GM19455 (cell line): ENCODE measurements around the gene NCOA3.
"Not testable (repeated sequence)": the region's sequence is repeated elsewhere in the genome, so short reads cannot be mapped to it uniquely, and the experiment has no call there.

ENCODE experiments used
- ATAC-seq: cut with Tn5 transposase; IDR thresholded peaks from one replicate; pipeline ENCODE4 v1.9.1; 2021; ENCODE audit not compliant: unreplicated experiment

The NCOA3 gene

DNA sequence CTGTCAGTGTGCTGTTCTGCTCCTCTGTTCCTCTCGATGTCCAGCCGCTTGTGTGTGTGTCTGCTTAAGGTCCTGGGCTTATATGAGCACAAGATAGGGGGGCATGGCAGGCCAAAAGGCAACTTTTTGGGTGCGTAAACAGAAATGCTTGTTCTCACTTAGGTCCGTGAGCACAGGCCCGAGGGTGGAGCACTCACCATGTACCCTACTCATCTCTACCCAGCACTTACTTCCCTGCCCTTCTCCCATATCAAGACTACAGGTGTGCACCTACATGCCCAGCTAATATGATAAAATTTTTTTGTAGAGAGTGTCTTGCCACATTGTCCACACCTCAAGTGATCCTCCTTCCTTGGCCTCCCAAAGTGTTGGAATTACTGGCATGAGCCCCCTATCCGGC, 34.3 kb downstream of the NCOA3 start:
- no peak for ATAC-seq

DNA sequence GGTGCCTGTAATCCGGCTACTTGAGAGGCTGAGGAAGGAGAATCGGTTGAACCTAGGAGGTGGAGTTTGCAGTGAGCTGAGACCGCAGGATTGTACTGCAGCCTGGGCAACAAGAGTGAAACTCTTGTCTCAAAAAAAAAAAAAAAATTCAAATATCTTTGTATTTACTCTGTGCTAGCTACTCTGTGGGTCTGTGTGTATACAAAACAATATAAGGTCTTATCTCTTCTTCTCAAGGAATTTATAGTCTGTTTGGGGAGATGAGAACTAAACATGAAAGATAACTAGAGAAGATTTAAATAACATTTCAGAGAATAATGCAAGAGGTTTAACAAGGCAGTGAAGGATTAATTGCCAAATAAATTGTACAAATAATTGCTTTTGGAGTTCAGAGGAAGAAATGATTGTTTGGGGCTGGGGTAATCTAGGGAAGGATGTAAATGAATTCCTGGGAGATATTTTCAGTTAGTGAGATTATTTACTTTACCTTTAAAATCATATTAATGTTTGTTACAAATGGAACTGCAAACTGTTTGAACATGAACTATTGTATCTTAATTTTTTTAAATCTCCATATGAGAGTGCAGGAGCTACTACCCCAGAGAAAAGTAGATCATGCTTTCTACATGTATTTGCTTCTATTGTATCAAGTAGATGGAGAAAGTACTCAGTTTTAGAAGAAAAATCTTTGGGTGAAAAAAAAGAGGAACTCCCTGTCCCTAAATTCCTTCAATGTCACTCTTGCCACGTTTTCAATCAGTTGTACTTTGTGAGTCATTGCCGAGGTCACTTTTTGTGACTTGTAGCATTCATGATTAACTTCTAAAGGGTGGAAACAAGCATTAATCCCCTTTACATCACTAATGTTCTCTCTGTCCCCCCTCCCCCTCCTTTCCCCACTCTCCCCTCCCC, 39.0 kb downstream of the NCOA3 start:
- ATAC-seq, result no peak

DNA sequence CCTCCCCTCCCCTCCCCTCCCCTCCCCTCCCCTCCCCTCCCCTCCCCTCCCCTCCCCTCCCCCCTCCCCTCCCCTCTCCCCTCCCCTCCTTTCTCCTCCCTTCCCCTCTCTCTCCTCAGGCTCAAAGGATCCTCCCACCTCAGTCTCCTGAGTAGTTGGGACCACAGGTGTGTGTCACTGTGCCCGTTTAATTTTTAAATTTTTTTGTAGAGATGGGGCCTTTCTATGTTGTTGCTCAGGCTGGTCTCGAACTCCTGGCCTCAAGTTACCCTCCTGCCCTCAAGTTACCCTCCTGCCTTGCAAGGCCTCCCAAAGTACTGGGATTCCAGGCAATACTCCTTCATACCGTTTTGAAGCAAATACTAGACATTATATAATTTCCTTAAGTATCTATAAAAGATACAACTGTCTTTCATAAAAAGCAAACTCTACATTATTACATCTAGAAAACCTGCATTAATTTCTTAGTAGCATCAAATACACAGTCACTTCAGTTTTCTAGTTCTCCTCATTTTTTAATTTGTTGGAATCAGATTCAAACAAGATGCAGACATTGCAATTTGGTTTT, 39.8 kb downstream of the NCOA3 start:
- ATAC-seq, result no peak

GRCh38 chr20:47543006-47543431, 41.3 kb downstream of the NCOA3 start:
- no peak for ATAC-seq

GRCh38 chr20:47544240-47544639, 42.6 kb downstream of the NCOA3 start:
- ATAC-seq, result no peak

DNA sequence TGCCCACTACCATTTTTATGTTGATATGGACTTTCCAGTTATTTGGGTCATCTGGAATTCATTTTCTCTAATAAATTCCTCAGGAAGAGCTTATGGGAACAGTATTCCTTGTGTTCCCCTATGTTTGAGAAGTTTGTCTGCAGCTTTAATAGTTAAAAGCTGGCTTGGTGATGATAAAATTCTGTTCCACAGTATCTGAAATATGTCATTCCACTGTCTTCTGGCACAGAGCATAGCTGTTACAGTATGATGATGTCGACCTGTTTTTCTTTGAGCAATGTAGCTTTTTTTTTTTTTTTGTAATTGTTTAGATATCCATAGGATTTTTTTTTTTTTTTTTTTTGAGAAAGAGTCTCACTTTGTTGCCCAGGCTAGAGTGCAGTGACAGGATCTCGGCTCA, 43.2 kb downstream of the NCOA3 start:
- no peak for ATAC-seq

DNA sequence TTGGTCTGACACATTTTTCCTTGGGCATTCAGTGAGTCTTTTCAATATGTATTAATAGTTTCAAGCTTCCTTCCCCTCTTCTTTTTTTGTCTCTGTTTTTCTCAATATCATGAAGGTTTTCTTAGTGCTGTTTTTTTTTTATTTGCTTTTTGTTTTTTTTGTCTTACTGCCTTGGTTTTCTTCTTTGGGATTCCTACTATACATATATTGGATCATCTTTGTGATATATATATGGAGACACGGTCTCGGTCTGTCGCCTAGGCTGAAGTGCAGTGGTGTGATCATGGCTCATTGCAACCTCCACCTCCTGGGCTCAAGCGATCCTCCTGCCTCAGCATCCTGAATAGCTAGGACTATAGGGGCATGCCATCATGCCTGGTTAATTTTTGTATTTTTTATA, 43.8 kb downstream of the NCOA3 start:
- no peak for ATAC-seq

DNA sequence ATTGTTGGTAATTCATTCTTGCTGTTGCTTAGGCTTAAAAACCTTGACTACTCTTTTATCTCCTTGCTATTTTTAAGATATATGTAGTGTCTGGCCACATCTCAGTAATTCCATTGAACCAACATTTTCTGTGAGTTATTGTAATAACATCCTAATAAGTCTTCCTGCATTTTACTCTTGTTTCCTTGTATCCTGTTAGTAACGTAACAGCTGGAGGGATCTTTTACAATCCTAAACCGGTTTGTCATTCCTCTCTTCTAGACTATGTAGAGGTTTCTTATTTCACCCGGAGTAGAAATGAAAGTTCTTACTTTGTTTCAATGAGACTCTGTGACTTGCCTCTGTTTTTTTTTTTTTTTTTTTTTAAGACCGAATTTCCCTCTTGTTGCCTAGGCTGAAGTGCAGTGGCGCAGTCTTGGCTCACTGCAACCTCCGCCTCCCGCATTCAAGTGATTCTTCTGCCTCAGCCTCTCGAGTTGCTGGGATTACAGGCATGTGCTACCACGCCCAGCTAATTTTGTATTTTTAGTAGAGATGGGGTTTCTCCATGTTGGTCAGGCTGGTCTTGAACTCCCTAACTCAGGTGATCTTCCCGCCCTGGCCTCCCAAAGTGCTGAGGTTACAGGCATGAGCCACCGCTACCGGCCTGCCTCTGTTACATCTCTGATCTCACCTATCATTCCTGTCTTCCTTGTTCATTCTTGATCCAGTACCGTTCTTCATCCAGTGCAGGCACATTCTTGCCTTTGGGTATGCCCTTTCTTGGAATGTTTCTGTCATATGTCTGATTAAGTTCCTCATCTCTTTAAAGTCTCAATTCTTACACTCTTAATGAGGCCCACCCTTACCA, 44.7 kb downstream of the NCOA3 start:
- ATAC-seq, result no peak

GRCh38 chr20:47547034-47547387, 45.3 kb downstream of the NCOA3 start:
- ATAC-seq, result no peak

DNA sequence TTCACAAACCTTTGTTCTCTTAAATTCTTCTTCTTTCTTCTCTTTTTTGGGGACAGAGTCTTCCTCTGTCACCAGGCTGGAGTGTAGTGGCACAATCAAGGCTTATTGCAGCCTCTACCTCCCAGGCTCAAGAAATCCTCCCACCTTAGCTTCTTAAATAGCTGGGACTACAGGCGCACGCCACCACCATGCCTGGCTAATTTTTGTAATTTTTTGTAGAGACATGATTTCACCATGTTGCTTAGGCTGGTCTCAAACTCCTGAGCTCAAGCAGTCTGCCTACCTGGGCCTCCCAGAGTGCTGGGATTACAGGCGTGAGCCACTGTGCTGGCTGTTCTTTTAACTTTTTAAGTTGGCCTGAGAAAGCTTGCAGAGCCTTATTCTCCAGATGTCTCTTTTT, 48.0 kb downstream of the NCOA3 start:
- no peak for ATAC-seq

- no peak for ATAC-seq
These were observed 49.5 kb downstream of the NCOA3 start for GRCh38 chr20:47551222-47551621.

DNA sequence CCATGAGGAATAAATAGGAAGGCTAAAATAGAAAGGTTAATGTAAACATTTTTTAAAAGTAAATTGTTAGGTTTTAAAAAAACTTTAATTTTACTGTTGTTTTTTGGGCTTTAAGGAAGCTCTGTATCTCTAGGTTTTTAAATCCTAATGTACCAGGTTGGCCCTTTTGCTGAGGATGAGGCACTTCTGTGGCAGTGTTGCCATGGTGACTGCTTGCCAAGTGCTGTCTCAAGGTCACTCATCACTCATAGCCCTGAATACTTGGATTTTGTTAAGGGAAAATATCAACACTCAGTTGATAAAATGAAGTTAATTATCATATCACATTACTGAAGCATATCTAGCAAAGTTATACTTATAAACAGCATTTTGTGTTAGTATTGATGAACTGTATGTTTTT, 50.2 kb downstream of the NCOA3 start:
- no peak for ATAC-seq

- no peak for ATAC-seq
These were observed 51.3 kb downstream of the NCOA3 start for GRCh38 chr20:47552996-47553395.

GRCh38 chr20:47553594-47554235, 52.0 kb downstream of the NCOA3 start:
- not testable (repeated sequence) for ATAC-seq

DNA sequence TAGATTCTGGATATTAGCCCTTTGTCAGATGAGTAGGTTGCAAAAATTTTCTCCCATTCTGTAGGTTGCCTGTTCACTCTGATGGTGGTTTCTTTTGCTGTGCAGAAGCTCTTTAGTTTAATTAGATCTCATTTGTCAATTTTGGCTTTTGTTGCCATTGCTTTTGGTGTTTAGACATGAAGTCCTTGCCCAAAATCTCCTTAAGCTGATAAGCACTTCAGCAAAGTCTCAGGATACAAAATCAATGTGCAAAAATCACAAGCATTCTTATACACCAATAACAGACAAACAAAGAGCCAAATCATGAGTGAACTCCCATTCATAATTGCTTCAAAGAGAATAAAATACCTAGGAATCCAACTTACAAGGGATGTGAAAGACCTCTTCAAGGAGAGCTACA, 52.6 kb downstream of the NCOA3 start:
- ATAC-seq, result not testable (repeated sequence)

DNA sequence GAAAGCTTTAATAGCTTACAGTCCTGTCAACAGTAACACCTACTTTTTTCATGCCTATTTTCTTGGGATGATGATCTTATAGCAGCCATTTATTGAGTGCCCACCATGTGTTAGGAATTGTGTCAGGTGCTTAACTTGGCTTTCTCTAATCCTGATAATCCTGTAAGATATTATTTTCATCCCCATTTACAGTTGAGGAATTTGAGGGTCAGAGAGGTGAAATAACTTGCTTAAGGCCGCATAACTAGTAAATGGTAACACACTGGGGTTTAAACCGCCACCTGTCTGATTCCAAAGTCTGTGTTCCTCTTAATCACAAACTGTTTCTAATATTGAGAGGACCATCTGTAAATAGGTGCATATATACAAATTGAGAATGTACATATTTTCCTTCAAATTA, 55.5 kb downstream of the NCOA3 start:
- ATAC-seq, result no peak

DNA sequence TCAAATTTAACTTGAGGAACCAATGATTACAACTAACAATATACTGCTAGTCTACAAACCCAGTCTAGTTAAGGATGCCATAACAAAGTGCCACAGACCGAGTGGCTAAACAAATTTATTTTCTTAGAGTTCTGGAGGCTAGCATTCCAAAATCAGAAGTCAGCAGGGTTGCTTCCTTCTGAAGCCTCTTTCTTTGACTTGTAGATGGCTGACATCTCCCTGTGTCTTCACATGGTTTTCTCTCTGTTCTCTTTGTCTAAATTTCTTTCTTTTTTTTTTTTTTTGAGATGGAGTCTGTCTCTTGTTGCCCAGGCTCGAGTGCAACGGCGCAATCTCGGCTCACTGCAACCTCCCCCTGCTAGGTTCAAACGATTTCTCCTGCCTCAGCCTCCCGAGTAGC, 56.1 kb downstream of the NCOA3 start:
- no peak for ATAC-seq

DNA sequence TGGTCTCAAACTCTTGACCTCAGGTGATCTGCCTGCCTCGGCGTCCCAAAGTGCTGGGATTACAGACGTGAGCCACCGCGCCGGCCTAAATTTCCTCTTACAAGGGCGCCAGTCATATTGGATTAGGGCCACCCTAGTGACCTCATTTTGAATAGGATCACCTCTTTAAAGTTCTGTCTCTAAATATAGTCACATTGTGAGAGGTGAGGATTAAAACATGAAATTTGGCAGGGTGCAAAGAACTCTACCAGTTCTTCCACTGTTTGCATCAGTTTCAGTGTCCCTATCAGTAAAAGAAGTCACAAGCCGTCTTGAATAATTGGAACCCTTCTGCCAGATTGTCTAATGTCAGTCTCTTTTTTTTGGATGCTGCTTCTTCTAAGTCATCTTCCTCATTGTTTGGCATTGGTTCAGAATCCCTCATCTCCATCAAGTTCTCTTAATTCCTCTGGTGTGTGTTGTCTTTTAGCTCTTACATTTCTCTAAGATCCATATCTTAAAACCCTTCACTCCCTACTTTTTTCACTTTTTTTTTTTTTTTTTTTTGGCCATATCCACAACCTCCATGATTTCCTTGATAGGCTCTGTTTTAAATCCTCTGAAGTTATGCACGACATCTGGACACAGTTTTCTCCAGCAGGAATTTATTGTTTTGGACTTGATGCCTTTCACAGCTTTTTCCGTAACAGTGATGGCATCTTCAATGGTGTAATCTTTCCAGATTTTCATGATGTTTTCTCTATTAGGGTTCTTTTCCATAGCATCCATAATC, 56.8 kb downstream of the NCOA3 start:
- ATAC-seq, result no peak

- ATAC-seq, result no peak
These were observed 57.5 kb downstream of the NCOA3 start for GRCh38 chr20:47559141-47559540.

DNA sequence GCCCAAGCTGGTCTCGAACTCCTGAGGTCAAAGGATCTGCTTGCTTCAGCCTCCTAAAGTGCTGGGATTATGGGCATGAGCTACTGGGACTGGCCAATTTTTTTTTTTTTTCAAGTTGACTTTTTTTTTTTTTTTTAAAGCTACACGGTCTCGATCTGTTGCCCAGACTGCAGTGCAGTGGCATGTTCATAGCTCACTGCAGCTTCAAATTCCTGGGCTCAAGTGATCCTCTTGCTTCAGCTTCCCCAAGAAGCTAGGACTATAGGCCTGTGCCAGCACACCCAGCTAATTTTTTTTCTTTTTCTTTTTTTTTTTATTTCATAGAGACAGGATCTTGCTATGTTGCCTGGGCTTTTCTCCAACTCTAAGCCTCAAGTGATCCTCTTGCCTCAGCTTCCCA, 59.5 kb downstream of the NCOA3 start:
- no peak for ATAC-seq
